ENCODE data around the gene SUN3. TPM values are rescaled to one million over a fixed set of nuclear protein-coding genes. Genes with fewer than 3 reads are reported as not detected.

Gene SUN3, protein sequence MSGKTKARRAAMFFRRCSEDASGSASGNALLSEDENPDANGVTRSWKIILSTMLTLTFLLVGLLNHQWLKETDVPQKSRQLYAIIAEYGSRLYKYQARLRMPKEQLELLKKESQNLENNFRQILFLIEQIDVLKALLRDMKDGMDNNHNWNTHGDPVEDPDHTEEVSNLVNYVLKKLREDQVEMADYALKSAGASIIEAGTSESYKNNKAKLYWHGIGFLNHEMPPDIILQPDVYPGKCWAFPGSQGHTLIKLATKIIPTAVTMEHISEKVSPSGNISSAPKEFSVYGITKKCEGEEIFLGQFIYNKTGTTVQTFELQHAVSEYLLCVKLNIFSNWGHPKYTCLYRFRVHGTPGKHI
- not detected for total RNA-seq

- no peak for DNase-seq (ENCODE audit: low spot score)
These were observed at the start of gene SUN3 for GRCh38 chr7:48028938-48029337. TSS of gene SUN3 (minus strand) at chr7:48029107. CDS start at chr7:48028938, 169 bp downstream.

DNA sequence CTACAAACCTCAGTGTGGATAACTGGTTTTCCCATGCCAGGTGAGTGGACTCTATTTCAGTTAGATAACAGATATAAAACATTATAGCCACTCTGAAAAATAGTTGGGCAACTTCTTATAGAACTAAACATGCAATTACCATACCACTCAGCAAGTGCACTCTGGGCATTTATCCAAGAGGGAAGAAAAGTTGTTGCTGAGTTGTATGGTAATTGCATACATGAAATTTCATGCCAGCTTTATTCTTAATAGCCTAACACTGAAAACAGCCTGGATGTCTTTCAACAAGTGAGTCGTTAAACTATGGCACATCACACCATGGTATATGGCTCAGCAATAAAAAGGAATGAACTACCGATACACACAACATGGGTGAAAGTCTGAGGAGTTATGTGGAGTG is 49.6 kb upstream of the SUN3 start:
- no peak for DNase-seq (ENCODE audit: low spot score)

- DNase-seq (ENCODE audit: low spot score): no peak
These were observed 48.5 kb upstream of the SUN3 start for GRCh38 chr7:48077423-48077822.

- DNase-seq (ENCODE audit: low spot score): no peak
These were observed 45.3 kb upstream of the SUN3 start for GRCh38 chr7:48074204-48074654.

DNA sequence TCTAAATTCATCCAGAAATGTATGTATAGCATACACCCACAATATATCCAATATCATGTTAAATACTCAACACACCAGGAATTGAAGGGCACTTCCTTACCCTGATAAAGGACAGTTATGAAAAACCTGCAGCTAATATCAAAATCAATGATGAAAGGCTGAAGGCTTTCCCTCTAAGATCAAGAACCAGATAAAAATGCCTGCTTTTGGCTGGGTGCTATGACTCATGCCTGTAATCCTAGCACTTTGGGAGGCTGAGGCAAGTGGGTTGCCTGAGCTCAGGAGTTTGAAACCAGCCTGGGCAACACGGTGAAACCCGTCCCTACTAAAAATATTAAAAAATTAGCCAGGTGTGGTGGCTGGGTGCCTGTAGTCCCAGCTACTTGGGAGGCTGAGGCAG is 38.6 kb upstream of the SUN3 start:
- no peak for DNase-seq (ENCODE audit: low spot score)

- no peak for DNase-seq (ENCODE audit: low spot score)
These were observed 35.1 kb upstream of the SUN3 start for GRCh38 chr7:48063985-48064384.

- DNase-seq (ENCODE audit: low spot score): no peak
These were observed 30.8 kb upstream of the SUN3 start for GRCh38 chr7:48059706-48060105.

- no peak for DNase-seq (ENCODE audit: low spot score)
These were observed 30.1 kb upstream of the SUN3 start for GRCh38 chr7:48058990-48059389.

- DNase-seq (ENCODE audit: low spot score): no peak
These were observed 24.8 kb upstream of the SUN3 start for GRCh38 chr7:48053736-48054135.

DNA sequence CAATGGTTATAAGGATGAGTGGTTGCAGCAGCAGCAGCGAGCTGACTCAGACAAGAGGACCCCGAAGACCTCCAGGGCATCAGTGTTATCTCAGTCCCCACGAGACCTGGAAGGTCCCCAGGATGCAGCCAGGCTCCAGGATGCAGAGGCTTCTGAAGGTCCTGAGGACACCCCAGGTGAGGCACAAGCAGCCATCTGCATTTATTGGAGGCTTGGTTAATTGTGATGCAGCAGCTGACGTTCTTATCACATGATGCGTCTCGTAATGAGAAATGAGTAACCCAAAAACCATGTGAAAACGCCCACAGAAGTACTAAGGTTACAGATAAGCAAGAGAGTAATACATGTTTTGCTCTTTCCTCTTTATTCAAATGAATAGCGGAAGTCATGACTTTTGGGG is 23.8 kb upstream of the SUN3 start:
- no peak for DNase-seq (ENCODE audit: low spot score)

DNA sequence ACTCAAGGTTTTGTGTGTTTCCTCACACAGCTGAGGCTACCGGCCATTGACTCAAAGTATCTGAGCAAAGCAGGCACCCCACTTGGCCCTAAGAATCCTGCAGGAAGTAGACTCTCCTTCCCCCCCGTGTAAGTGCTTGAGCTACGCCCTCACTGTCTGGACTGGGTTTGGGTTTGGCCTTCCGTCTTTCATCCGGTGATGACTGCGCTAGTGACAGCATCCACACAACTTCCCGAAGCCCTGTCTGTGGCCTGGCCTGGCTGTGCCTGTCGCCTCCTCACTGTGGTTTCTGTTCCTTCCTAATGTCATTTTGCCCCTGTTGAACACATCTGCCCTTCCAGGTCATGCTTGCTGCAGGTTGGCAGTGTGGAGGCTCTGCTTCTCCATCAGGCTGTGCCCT is 20.9 kb upstream of the SUN3 start:
- DNase-seq (ENCODE audit: low spot score): no peak

DNA sequence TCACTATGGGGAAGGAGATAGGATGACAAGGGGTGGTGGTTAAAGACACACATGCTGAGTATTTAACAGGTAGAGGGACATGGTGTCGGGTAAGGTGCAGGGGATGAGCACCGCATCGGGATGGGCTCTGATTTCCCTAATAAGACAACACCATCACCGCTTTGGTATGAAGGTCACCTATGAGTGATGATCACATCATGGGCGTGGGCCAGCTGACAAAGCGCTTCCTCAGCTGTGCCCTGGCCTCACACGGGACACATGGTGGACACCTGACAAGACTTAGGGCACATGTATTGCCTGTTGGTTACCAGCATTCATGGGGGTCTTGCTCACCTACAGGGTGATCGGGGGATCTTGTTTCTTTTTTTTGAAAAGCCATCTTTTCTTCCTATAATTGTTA is 19.2 kb upstream of the SUN3 start:
- no peak for DNase-seq (ENCODE audit: low spot score)

GRCh38 chr7:48046458-48046857 is 17.6 kb upstream of the SUN3 start:
- DNase-seq (ENCODE audit: low spot score): no peak

DNA sequence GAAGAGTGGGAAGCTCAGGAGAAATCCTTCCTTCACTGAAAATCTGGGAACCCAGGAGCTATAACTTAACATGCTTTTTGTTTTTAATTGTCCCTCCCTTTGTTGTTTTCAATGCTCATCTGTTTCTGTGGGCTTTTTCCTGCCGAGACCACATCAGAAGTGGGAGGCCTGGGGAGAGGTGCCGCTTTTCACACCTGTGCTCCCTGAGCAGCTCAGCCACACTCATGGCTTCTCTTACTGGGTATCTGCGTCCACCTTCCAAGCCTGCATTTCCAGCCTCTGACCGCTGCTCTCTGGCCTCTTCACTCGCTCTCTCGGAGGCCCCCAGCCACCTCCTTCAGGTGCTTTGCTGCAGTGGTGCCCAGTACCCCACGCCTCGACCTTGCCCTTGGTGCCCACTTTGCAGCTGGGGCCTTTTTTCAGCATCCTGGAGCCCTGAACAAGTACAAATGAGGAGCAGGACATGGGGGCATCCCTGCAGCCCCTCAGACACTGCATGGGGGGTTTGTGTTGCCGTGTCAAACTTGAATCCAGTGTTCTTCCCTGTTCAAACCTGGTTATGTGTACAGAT is 16.4 kb upstream of the SUN3 start:
- no peak for DNase-seq (ENCODE audit: low spot score)

DNA sequence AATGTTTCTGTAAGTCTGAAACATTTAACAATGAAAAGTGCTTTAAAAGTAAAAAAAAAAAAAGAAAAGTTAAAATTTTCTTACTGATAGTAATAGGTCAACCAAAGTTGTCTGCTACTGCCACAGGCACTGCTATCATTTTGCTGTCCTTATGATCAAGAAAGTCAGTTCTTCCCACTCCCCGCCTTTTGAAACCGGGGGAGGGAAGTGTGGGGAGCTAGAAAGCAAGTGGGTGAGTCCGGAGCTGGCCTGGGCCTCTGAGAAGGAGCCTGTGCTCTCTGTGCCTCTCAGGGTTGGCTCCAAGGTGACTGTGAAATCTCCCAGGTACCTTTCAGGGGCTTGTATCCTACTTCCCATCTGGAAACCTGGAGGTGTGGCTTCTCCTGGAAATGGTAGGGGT is 13.7 kb upstream of the SUN3 start:
- DNase-seq (ENCODE audit: low spot score): no peak

DNA sequence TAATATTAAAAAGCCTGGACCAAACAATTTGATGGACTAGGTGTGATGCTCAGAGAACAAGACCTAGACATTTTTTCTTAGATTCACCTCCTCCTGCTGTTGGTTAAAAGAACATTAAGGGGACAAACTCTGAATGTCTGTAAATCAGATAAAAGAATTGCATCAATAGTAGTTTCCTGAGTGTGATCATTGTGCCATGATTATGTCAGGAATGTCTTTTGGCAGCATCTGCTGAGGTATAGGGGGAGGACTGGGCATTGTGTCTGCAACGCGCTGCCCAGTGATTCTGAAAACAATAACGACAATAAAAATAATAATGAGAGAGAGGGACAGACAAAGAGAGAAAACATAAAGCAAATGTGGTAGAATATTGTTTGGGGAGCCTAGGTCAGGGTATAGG is 13.3 kb upstream of the SUN3 start:
- DNase-seq (ENCODE audit: low spot score): no peak

DNA sequence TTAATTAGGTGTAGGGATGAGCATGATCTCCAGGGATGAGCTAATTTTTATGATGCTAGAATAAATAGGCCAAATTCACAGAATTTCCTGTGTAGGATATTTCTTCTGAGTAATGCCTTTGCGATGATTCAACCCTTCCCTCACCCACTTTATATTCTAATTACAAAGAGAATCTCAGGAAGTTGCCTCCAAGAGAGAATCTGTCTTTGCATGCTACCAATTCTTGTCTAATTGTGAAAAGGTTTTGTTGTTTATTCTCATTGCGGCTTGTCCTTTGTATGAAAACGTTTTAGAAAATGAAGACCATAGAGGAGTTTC is 12.7 kb upstream of the SUN3 start:
- DNase-seq (ENCODE audit: low spot score): no peak

DNA sequence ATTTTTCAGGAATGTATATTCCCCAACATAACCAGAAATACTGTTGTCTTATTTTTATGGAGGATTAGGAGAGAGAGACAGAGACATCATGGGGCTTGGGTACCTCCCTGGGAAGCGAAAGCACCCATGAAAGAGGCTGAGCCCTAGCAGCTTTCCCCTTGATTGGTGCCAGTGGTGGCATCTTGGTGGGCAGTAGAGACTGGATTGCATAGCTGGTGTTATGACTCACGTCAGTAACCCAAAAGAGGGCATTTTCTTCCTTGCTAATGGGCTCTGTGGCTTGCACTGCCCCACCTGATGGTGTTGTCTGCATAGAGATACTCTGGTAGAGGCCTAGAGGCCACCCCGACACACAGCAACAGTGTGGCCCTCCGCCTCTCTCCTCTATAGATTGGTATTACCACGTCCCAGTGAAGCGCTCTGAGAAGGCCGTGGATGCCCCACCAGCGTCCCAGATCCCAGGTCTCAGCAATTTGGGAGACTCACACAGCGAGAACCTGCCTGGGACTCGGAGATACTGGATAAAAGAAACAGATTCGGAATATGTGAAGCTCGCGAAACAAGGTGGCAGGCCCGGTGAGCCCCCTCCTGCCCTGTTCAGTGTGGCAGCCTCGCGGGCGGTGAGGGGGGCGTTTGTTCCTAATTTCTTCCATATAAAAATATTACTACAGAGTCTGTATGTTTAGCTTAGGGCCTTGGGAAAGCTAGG is 12.2 kb upstream of the SUN3 start:
- no peak for DNase-seq (ENCODE audit: low spot score)

GRCh38 chr7:48038815-48039506 is 10.1 kb upstream of the SUN3 start:
- no peak for DNase-seq (ENCODE audit: low spot score)

DNA sequence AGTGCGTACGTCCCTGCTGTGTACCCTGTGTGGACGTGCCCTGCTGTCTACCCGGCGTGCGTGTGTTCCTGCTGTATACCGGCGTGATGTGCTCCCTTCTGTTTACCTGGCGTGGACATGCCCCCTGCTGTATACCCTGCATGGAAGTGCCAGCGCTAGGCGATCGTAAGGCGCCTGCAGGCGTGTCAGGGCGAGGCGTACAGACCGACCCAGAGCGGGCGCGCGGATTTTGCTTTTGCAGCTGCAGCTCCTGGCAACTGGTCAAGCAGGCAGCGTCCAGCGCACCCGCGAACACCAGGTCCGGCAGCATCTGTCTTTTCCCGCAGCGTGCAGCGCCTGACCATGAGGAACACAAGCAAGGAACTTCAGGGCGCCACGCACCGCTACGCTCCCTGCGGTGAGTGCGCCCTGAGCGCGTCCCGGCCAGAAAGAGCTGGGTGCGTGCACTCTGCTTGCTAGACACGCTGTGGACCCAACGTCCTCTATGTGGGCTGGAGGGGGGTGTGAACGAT is 7.1 kb upstream of the SUN3 start:
- no peak for DNase-seq (ENCODE audit: low spot score)

- DNase-seq (ENCODE audit: low spot score): peak; percentile 91
These were observed 6.5 kb upstream of the SUN3 start, which contains the start of gene C7orf57 for GRCh38 chr7:48035301-48035966. TSS of gene C7orf57 (plus strand) at chr7:48035543. CDS start at chr7:48036309, 766 bp downstream.

GRCh38 chr7:48033922-48034321 is 5.0 kb upstream of the SUN3 start:
- DNase-seq (ENCODE audit: low spot score): no peak
